Trophoblast cell (in vitro differentiated cells and primary cell): ENCODE measurements around the gene ARFGAP2. TPM values are rescaled to one million over a fixed set of nuclear protein-coding genes. Genes with fewer than 3 reads are reported as not detected.

ENCODE experiments used
- DNase-seq, 2 donors: peaks; one replicate each; pipeline ENCODE4 v3.0.0-alpha.2; 2016
- H2AFZ ChIP-seq: 2 replicates; pipeline ENCODE4 v1.6.1; 2013; ENCODE audit warnings: low read length, moderate library complexity, mild to moderate bottlenecking; ENCODE audit not compliant: insufficient read depth, poor library complexity
- H2AK5ac ChIP-seq: 2 replicates; pipeline ENCODE4 v1.6.1; 2013; ENCODE audit warnings: mild to moderate bottlenecking, low read length
- H2BK120ac ChIP-seq: 2 replicates; pipeline ENCODE4 v1.6.1; 2013; ENCODE audit warnings: low read length, mild to moderate bottlenecking, moderate library complexity; ENCODE audit not compliant: insufficient read depth, poor library complexity
- H2BK12ac ChIP-seq: 2 replicates; pipeline ENCODE4 v1.6.1; 2013; ENCODE audit warnings: mild to moderate bottlenecking, low read length, moderate library complexity
- H2BK5ac ChIP-seq: 2 replicates; pipeline ENCODE4 v1.6.1; 2013; ENCODE audit warnings: low read length, low read depth, moderate library complexity, mild to moderate bottlenecking; ENCODE audit not compliant: poor library complexity
- H3K14ac ChIP-seq: 2 replicates; pipeline ENCODE4 v1.6.1; 2013; ENCODE audit warnings: mild to moderate bottlenecking, low read length
- H3K18ac ChIP-seq: 2 replicates; pipeline ENCODE4 v1.6.1; 2013; ENCODE audit warnings: mild to moderate bottlenecking, low read length
- H3K23ac ChIP-seq: 2 replicates; pipeline ENCODE4 v1.6.1; 2013; ENCODE audit warnings: low read length
- H3K27ac ChIP-seq: 2 replicates; pipeline ENCODE4 v1.5.1; 2013; ENCODE audit warnings: low read depth, mild to moderate bottlenecking, inconsistent platforms, low read length, moderate library complexity
- H3K27me3 ChIP-seq: 2 replicates; pipeline ENCODE4 v1.6.1; 2013; ENCODE audit warnings: inconsistent platforms, mild to moderate bottlenecking, low read length, moderate library complexity; ENCODE audit not compliant: insufficient read depth
- H3K36me3 ChIP-seq, 2 experiments: 1 replicate in 1 of 2; 2 replicates in 1 of 2; pipeline ENCODE4 v1.6.1; 2013; ENCODE audit warnings: low read length in 2 of 2, mild to moderate bottlenecking in 2 of 2, moderate library complexity in 1 of 2; ENCODE audit not compliant: insufficient read depth in 2 of 2, control insufficient read depth in 1 of 2
- H3K4ac ChIP-seq: 2 replicates; pipeline ENCODE4 v1.6.1; 2013; ENCODE audit warnings: low read depth, mild to moderate bottlenecking, low read length, moderate library complexity
- H3K4me1 ChIP-seq, 2 experiments: 1 replicate in 1 of 2; 2 replicates in 1 of 2; pipeline ENCODE4 v1.6.1; 2013; ENCODE audit warnings: low read length in 2 of 2, mild to moderate bottlenecking in 2 of 2, moderate library complexity in 1 of 2; ENCODE audit not compliant: insufficient read depth in 2 of 2, control insufficient read depth in 1 of 2
- H3K4me2 ChIP-seq: 2 replicates; pipeline ENCODE4 v1.6.1; 2013; ENCODE audit warnings: inconsistent platforms, mild to moderate bottlenecking, low read length, moderate library complexity
- H3K4me3 ChIP-seq: 2 replicates; pipeline ENCODE4 v1.5.1; 2013; ENCODE audit warnings: mild to moderate bottlenecking, low read depth, low read length, inconsistent platforms
- H3K79me1 ChIP-seq: one replicate; pipeline ENCODE4 v1.6.1; 2013; ENCODE audit warnings: low read length
- H3K79me2 ChIP-seq: 2 replicates; pipeline ENCODE4 v1.6.1; 2013; ENCODE audit warnings: low read length, mild to moderate bottlenecking; ENCODE audit not compliant: control insufficient read depth, insufficient read depth, poor library complexity
- H3K9ac ChIP-seq: 2 replicates; pipeline ENCODE4 v1.6.1; 2013; ENCODE audit warnings: mild to moderate bottlenecking, low read length
- H3K9me3 ChIP-seq: 2 replicates; pipeline ENCODE4 v1.6.1; 2013; ENCODE audit warnings: low read depth, mild to moderate bottlenecking, control low read depth, inconsistent platforms, low read length; ENCODE audit not compliant: insufficient read depth
- H4K12ac ChIP-seq: 2 replicates; pipeline ENCODE4 v1.6.1; 2013; ENCODE audit warnings: low read depth, mild to moderate bottlenecking, low read length, moderate library complexity
- H4K8ac ChIP-seq: 2 replicates; pipeline ENCODE4 v1.6.1; 2013; ENCODE audit warnings: low read depth, mild to moderate bottlenecking, low read length, moderate library complexity
- H4K91ac ChIP-seq: one replicate; pipeline ENCODE4 v1.6.1; 2013; ENCODE audit warnings: low read depth, mild to moderate bottlenecking, low read length, moderate library complexity
- WGBS: extraction: QIAGEN DNeasy Blood & Tissue Kit; methylation state at CpG from one replicate; pipeline ENCODE4 v1.1.7; 2013; ENCODE audit warnings: missing lambda C conversion rate; ENCODE audit not compliant: insufficient read length, insufficient coverage; ENCODE audit errors: extremely low coverage; 5-methylcytosine and 5-hydroxymethylcytosine counted together
- polyA plus RNA-seq: library from polyadenylated mRNA; stranded (reverse); fragments of 200-250 nt; gene quantifications from 2 replicates; pipeline ENCODE4 v1.2.3, GENCODE V29; 2013

Gene ARFGAP2
- 43.4 and 47.3 TPM in 2 replicates for polyA plus RNA-seq

DNA sequence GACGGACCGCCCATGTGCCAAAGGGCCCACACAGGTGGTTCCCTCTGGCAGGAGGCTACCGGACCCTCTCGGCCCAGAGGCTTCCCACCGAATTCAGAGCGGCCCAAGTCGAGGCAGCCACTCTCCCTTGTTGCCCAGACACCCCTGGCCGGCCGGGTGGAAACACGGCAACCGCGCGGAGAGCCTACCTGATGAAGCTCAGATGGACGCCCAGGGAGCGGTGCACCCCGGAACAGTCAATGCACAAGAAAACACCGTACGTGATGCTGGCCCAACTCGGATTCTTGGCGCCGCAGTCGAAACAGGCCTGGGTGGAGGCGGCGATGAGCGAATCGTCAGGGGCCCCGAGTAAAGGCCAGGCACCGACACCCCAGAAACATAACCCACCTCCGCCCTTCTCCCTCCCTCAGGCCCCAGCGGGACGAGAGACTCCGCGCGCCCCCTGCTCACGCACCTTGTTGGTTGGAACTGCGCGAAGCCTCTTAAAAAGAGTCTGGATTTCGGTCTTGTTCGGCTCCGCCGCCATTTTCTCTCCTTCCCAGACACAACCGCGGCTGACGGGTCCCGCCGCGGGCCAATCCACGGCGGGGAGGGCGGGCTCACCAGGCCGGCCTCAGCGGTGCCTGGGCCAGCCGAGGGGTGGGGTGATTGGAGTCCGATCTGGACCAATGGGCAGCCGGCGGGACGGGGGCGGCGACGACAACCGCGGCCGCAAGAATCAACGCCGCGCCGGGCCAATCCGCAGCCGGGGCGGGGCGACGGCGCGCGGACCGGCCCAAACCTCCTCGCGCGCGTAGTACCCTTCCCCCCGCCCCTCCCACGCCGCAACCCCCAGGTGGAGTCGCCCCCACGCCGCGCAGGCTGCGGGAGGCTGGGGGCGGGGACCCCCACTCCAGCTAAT is at the start of gene ARFGAP2:
ARFGAP2 (minus strand) TSS at position 552 of the 901 bp plus-strand sequence; CDS start at position 526, 26 bp downstream.
- H4K91ac ChIP-seq = peak within 1 kb of the TSS; percentile 97
- peak; percentile 96 to 98 for DNase-seq
- H3K27me3 ChIP-seq = no peaks in the 10 kb centered on the region
- WGBS = no CpG with 5 or more reads among the region's 89 CpGs
- peak within 1 kb of the TSS; percentile 98 for H3K9ac ChIP-seq
- peak within 1 kb of the TSS; percentile 98 for H4K12ac ChIP-seq
- H4K8ac ChIP-seq = peak within 1 kb of the TSS; percentile 99
- peak within 1 kb of the TSS; percentile 90 for H3K4me3 ChIP-seq
- peak within 1 kb of the TSS; percentile 97 for H3K4me2 ChIP-seq
- H3K14ac ChIP-seq = peak within 1 kb of the TSS; percentile 96
- H2BK12ac ChIP-seq = peak within 1 kb of the TSS; percentile 62
- peaks cover 11% of the 10 kb centered on the region for H3K79me1 ChIP-seq
- H3K18ac ChIP-seq = peak within 1 kb of the TSS; percentile 99
- H3K23ac ChIP-seq = no peak within 1 kb of the TSS
- H2BK120ac ChIP-seq = peak within 1 kb of the TSS; percentile 86
- peaks cover 7 to 8% of the 10 kb centered on the region in 2 experiments for H3K4me1 ChIP-seq
- peaks cover 5% of the 10 kb centered on the region for H3K9me3 ChIP-seq
- peaks cover 59% of the 10 kb centered on the region in 2 experiments for H3K36me3 ChIP-seq
- H2BK5ac ChIP-seq = peak within 1 kb of the TSS; percentile 98
- peak within 1 kb of the TSS; percentile 97 for H2AFZ ChIP-seq
- H3K27ac ChIP-seq = peak within 1 kb of the TSS; percentile 84
- H2AK5ac ChIP-seq = peak within 1 kb of the TSS; percentile 97
- peaks cover 19% of the 10 kb centered on the region for H3K79me2 ChIP-seq
- H3K4ac ChIP-seq = peak within 1 kb of the TSS; percentile 100

DNA sequence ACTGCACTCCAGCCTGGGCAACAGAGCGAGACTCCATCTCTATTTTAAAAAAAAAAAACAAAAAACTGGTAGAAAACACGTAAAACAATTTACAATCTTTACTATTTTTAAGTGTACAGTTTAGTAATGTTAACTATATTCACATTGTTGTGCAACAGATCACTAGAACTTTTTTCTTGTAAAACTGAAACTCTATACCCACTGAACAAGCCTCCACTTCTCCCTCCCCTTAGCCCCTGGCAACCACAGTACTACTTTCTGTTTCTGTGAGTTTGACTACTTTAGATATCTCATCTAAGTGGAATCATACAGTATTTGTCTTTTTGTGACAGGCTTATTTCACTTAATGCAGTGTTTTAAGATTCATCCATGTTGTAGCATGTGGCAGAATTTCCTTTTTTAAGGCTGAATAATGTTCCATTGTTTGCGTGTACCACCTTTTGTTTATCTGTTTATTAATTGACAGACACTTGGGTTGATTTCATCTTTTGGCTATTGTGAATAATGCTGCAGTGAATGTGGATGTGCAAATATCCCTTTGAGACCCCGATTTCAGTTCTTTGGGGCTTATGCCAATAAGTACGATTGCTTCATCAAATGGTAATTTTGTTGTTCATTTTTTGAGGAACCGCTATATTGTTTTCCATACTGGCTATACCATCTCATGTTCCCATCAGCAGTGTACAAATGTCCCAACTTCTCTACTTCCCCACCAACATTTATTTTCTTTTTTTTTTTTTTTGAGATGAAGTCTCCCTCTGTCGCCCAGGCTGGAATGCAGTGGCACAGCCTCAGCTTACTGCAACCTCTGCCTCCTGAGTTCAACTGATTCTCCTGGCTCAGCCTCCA is 49.1 kb upstream of the ARFGAP2 start:
- DNase-seq = no peak
- Histone ChIP-seq H3K27ac (no peak overlapping the region), H2BK12ac (no peak overlapping the region), H2AK5ac (no peak overlapping the region), H4K91ac (no peak overlapping the region), H3K4me2 (no peak overlapping the region), H3K9ac (no peak overlapping the region), H3K9me3 (no peaks in the 10 kb centered on the region), H3K27me3 (no peaks in the 10 kb centered on the region), H2AFZ (no peak overlapping the region), H3K23ac (no peak overlapping the region), H3K79me2 (no peaks in the 10 kb centered on the region), H4K12ac (no peak overlapping the region), H3K4me3 (no peak overlapping the region), H3K36me3 (peaks cover 0 to 14% of the 10 kb centered on the region in 2 experiments), H3K79me1 (no peaks in the 10 kb centered on the region), H3K4ac (no peak overlapping the region), H3K4me1 (peaks cover 0 to 2% of the 10 kb centered on the region in 2 experiments), H4K8ac (no peak overlapping the region), H2BK120ac (no peak overlapping the region), H2BK5ac (no peak overlapping the region), H3K14ac (no peak overlapping the region), H3K18ac (no peak overlapping the region)
- WGBS = 100% methylated on average over 1 of the region's 7 CpGs

DNA sequence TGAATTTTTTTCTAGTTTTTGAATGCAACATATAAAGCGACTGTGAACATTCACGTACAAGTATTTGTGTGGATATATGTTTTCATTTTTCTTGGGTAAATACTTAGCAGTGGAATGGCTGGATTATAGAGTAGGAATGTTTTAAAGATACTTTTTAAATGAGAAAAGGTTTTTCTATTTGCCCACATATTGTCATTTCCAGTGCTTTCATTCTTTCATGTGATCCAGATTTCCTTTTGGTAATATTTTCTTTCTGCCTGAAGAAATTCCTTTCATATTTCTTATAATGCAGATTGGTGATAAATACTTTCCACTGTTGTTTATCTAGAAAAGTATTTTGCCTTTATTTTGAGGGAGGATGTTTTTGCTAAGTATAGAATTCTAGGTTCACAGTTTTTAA is 46.0 kb upstream of the ARFGAP2 start:
- H3K36me3 ChIP-seq = peaks cover 0 to 10% of the 10 kb centered on the region in 2 experiments

GRCh38 chr11:47220401-47220821 is 43.7 kb upstream of the ARFGAP2 start:
- Histone ChIP-seq H2BK5ac (no peak overlapping the region), H3K4me2 (peak overlapping the region; percentile 32), H3K4me1 (peaks cover 15 to 23% of the 10 kb centered on the region in 2 experiments), H2AK5ac (no peak overlapping the region), H3K36me3 (peaks cover 0 to 7% of the 10 kb centered on the region in 2 experiments), H3K9me3 (no peaks in the 10 kb centered on the region), H4K91ac (no peak overlapping the region), H3K4me3 (no peak overlapping the region), H3K9ac (no peak overlapping the region), H3K23ac (no peak overlapping the region), H3K4ac (no peak overlapping the region), H3K27ac (peak overlapping the region; percentile 89), H3K14ac (no peak overlapping the region), H3K18ac (no peak overlapping the region), H4K12ac (no peak overlapping the region), H3K27me3 (no peaks in the 10 kb centered on the region), H2BK12ac (no peak overlapping the region), H4K8ac (no peak overlapping the region), H3K79me2 (peaks cover 2% of the 10 kb centered on the region), H2BK120ac (no peak overlapping the region), H3K79me1 (peaks cover 2% of the 10 kb centered on the region), H2AFZ (no peak overlapping the region)
- no peak for DNase-seq
- no CpG with 5 or more reads among the region's 1 CpG for WGBS

More for the DNA sequence above, 46.0 kb upstream of the ARFGAP2 start:
- Histone ChIP-seq H3K14ac (no peak overlapping the region), H3K9ac (no peak overlapping the region), H2BK12ac (no peak overlapping the region), H3K4me2 (no peak overlapping the region), H3K4me1 (peaks cover 7 to 10% of the 10 kb centered on the region in 2 experiments), H3K9me3 (no peaks in the 10 kb centered on the region), H2BK5ac (no peak overlapping the region), H2AK5ac (no peak overlapping the region), H3K27ac (no peak overlapping the region), H3K18ac (no peak overlapping the region), H3K4ac (no peak overlapping the region), H2BK120ac (no peak overlapping the region), H3K23ac (no peak overlapping the region), H3K4me3 (no peak overlapping the region), H3K79me2 (no peaks in the 10 kb centered on the region), H4K8ac (no peak overlapping the region), H4K91ac (no peak overlapping the region), H3K27me3 (no peaks in the 10 kb centered on the region), H3K79me1 (no peaks in the 10 kb centered on the region), H2AFZ (no peak overlapping the region), H4K12ac (no peak overlapping the region)
- WGBS = no CpG with 5 or more reads among the region's 2 CpGs
- no peak for DNase-seq
